H1 (cell line): ENCODE results near the gene IGLL1. TPM values are rescaled to one million over a fixed set of nuclear protein-coding genes. Genes with fewer than 3 reads are reported as not detected.

ENCODE experiments used
- CTCF ChIA-PET: fragments of 300-600 bp; sonication (Branson Sonifier 250); formaldehyde crosslinking; loops from one replicate; lab custom pipeline; 2021; ENCODE audit not compliant: partially characterized antibody; lab: Charles Lee
- POLR2A ChIA-PET: fragments of 300-600 bp; sonication (Branson Sonifier 250); formaldehyde crosslinking; loops from one replicate; lab custom pipeline; 2021; ENCODE audit warnings: inconsistent platforms; ENCODE audit not compliant: partially characterized antibody; lab: Charles Lee
- DNase-seq, 2 experiments: peaks; one replicate each; pipeline versions ENCODE4 v3.0.0 to v3.0.0-alpha.2; 2010 to 2022; ENCODE audit warnings: low spot score in 2 of 2, low read depth in 1 of 2, mixed read lengths in 1 of 2
- FAIRE-seq: peaks from 2 replicates; lab custom pipeline; 2011; peaks lifted over from hg19 to GRCh38; lab: Jason Lieb, UNC
- H2AFZ ChIP-seq: 2 replicates; pipeline ENCODE4 v1.8.1; 2012; ENCODE audit warnings: low read length, inconsistent platforms
- H2AK5ac ChIP-seq: 2 replicates; pipeline ENCODE4 v1.6.1; 2013; ENCODE audit warnings: low read depth, low read length
- H2BK120ac ChIP-seq: replicated peaks from 2 replicates; pipeline ENCODE3; 2013; ENCODE audit warnings: low read depth, low read length, inconsistent platforms
- H2BK12ac ChIP-seq: 2 replicates; pipeline ENCODE4 v1.6.1; 2013; ENCODE audit warnings: low read depth, low read length
- H2BK15ac ChIP-seq: 2 replicates; pipeline ENCODE4 v1.6.1; 2013; ENCODE audit warnings: low read length
- H2BK20ac ChIP-seq: 2 replicates; pipeline ENCODE4 v1.6.1; 2013; ENCODE audit warnings: low read length
- H2BK5ac ChIP-seq: 2 replicates; pipeline ENCODE4 v1.6.1; 2013; ENCODE audit warnings: low read depth, low read length
- H3K14ac ChIP-seq: 2 replicates; pipeline ENCODE4 v1.6.1; 2013; ENCODE audit warnings: inconsistent platforms; ENCODE audit not compliant: insufficient read length
- H3K18ac ChIP-seq: 2 replicates; pipeline ENCODE4 v1.6.1; 2013; ENCODE audit warnings: low read length; ENCODE audit errors: extremely low read depth
- H3K23ac ChIP-seq: 2 replicates; pipeline ENCODE4 v1.6.1; 2013; ENCODE audit warnings: inconsistent platforms; ENCODE audit not compliant: insufficient read length
- H3K23me2 ChIP-seq: 2 replicates; pipeline ENCODE4 v1.6.1; 2013; ENCODE audit warnings: low read depth, low read length
- H3K27ac ChIP-seq: 2 replicates; pipeline ENCODE4 v1.6.1; 2011; ENCODE audit warnings: low read depth, low read length, inconsistent platforms
- H3K27me3 ChIP-seq, 4 experiments: replicated peaks in 1 of 4; 1 replicate in 1 of 4; 2 replicates in 3 of 4; pipeline versions ENCODE4 v1.6.1 to v1.8.1; 2011 to 2013; ENCODE audit warnings: low read length in 3 of 4, mild to moderate bottlenecking in 3 of 4, inconsistent platforms in 2 of 4, mixed read lengths in 2 of 4, moderate library complexity in 1 of 4; ENCODE audit not compliant: control insufficient read depth in 3 of 4, insufficient read depth in 3 of 4; ENCODE audit errors: extremely low read depth in 1 of 4
- H3K36me3 ChIP-seq, 4 experiments: 2 replicates each; pipeline versions ENCODE4 v1.6.1 to v1.8.1; 2011 to 2013; ENCODE audit warnings: mild to moderate bottlenecking in 4 of 4, low read length in 3 of 4, moderate library complexity in 2 of 4, control low read depth in 1 of 4, inconsistent platforms in 1 of 4; ENCODE audit not compliant: insufficient read depth in 4 of 4, control insufficient read depth in 2 of 4
- H3K4ac ChIP-seq: replicated peaks from 2 replicates; pipeline ENCODE3; 2013; ENCODE audit warnings: low read length, low read depth, mixed read lengths, inconsistent platforms; ENCODE audit not compliant: insufficient read length
- H3K4me1 ChIP-seq, 4 experiments: replicated peaks in 1 of 4; 1 replicate in 1 of 4; 2 replicates in 3 of 4; pipeline versions ENCODE4 v1.6.1 to v1.8.1; 2011 to 2013; ENCODE audit warnings: low read length in 3 of 4, inconsistent platforms in 2 of 4, mixed read lengths in 1 of 4; ENCODE audit not compliant: insufficient read depth in 4 of 4, control insufficient read depth in 3 of 4
- H3K4me2 ChIP-seq, 2 experiments: 2 replicates each; pipeline versions ENCODE4 v1.6.1 to v1.8.1; 2011 to 2013; ENCODE audit warnings: low read depth in 2 of 2, low read length in 2 of 2, control low read depth in 1 of 2, inconsistent platforms in 1 of 2, mild to moderate bottlenecking in 1 of 2; ENCODE audit not compliant: insufficient read depth in 1 of 2
- H3K4me3 ChIP-seq, 4 experiments: fragments of 200-600, 300-600 bp in 1 of 4; sonication (generic), shearing (Covaris generic), sonication (Bioruptor Twin) in 1 of 4; 2 replicates each; pipeline versions ENCODE4 v1.5.1 to v1.8.1; 2011 to 2016; ENCODE audit warnings: low read length in 4 of 4, low read depth in 3 of 4, control low read depth in 2 of 4, inconsistent platforms in 2 of 4, mild to moderate bottlenecking in 2 of 4, mixed read lengths in 1 of 4, moderate library complexity in 1 of 4; ENCODE audit not compliant: insufficient read depth in 2 of 4; ENCODE audit errors: extremely low read depth in 1 of 4
- H3K56ac ChIP-seq: replicated peaks from 2 replicates; pipeline ENCODE3; 2013; ENCODE audit warnings: low read depth, mild to moderate bottlenecking, mixed read lengths, low read length, inconsistent platforms; ENCODE audit not compliant: insufficient read length
- H3K79me1 ChIP-seq: 2 replicates; pipeline ENCODE4 v1.6.1; 2013; ENCODE audit warnings: low read depth, low read length, control low read depth
- H3K79me2 ChIP-seq, 2 experiments: 2 replicates each; pipeline versions ENCODE4 v1.6.1 to v1.8.1; 2012 to 2013; ENCODE audit warnings: low read length in 2 of 2, mild to moderate bottlenecking in 2 of 2, inconsistent platforms in 1 of 2; ENCODE audit not compliant: insufficient read depth in 2 of 2, control insufficient read depth in 1 of 2
- H3K9ac ChIP-seq, 4 experiments: replicated peaks in 1 of 4; 1 replicate in 1 of 4; 2 replicates in 3 of 4; pipeline versions ENCODE4 v1.6.1 to v1.8.1; 2011 to 2013; ENCODE audit warnings: low read depth in 3 of 4, low read length in 3 of 4, control low read depth in 2 of 4, mild to moderate bottlenecking in 2 of 4, moderate library complexity in 2 of 4, inconsistent platforms in 1 of 4; ENCODE audit errors: extremely low read depth in 1 of 4
- H3K9me3 ChIP-seq, 2 experiments: 2 replicates each; pipeline versions ENCODE4 v1.6.1 to v1.8.1; 2012 to 2013; ENCODE audit warnings: mild to moderate bottlenecking in 2 of 2, moderate library complexity in 2 of 2, control low read depth in 1 of 2, inconsistent platforms in 1 of 2, low read depth in 1 of 2, low read length in 1 of 2, mixed read lengths in 1 of 2; ENCODE audit not compliant: insufficient read depth in 2 of 2
- H4K20me1 ChIP-seq, 2 experiments: replicated peaks in 1 of 2; 2 replicates each; pipeline versions ENCODE3 to v1.8.1; 2011 to 2013; ENCODE audit warnings: inconsistent platforms in 2 of 2, low read length in 2 of 2, mild to moderate bottlenecking in 1 of 2; ENCODE audit not compliant: insufficient read depth in 2 of 2, control insufficient read depth in 1 of 2
- H4K5ac ChIP-seq: 2 replicates; pipeline ENCODE4 v1.6.1; 2013; ENCODE audit warnings: low read length, low read depth, mixed read lengths, inconsistent platforms; ENCODE audit not compliant: insufficient read length
- H4K8ac ChIP-seq: 2 replicates; pipeline ENCODE4 v1.8.0; 2013; ENCODE audit warnings: mild to moderate bottlenecking, moderate library complexity, low read length, inconsistent platforms; ENCODE audit not compliant: insufficient read depth; ENCODE audit errors: extremely low read depth
- H4K91ac ChIP-seq: replicated peaks from 2 replicates; pipeline ENCODE3; 2013; ENCODE audit warnings: low read length, mixed read lengths, inconsistent platforms; ENCODE audit not compliant: insufficient read length
- ASH2L ChIP-seq: fragments of 200-600, 300-600 bp; sonication (generic); IDR thresholded peaks from one replicate; pipeline ENCODE4 v1.7.1; 2017; ENCODE audit warnings: low read length
- BRCA1 ChIP-seq: IDR thresholded peaks from 2 replicates; pipeline ENCODE4 v1.6.1; 2012; ENCODE audit warnings: low read depth, low read length, improper control_type of control experiment
- CHD1 ChIP-seq: IDR thresholded peaks from 2 replicates; pipeline ENCODE4 v1.6.1; 2012; ENCODE audit warnings: low read depth, low read length, improper control_type of control experiment
- EGR1 ChIP-seq: IDR thresholded peaks from 2 replicates; pipeline ENCODE4 v1.6.1; 2011; ENCODE audit warnings: low read depth, low read length, borderline replicate concordance
- KDM4A ChIP-seq: IDR thresholded peaks from one replicate; pipeline ENCODE4 v1.7.1; 2012; ENCODE audit warnings: low read depth, mild to moderate bottlenecking, moderate library complexity, low read length, inconsistent platforms; ENCODE audit not compliant: severe bottlenecking
- POU5F1 ChIP-seq: IDR thresholded peaks from 2 replicates; pipeline ENCODE4 v1.6.1; 2011; ENCODE audit warnings: low read depth, mild to moderate bottlenecking, low read length, moderate library complexity
- YY1 ChIP-seq: IDR thresholded peaks from 2 replicates; pipeline ENCODE4 v1.6.1; 2011; ENCODE audit warnings: low read depth, mild to moderate bottlenecking, low read length
- WGBS, 2 experiments: shearing (Covaris generic) in 1 of 2; methylation state at CpG; one replicate each; pipeline versions ENCODE4 v1.1.6 to v1.1.7; 2013 to 2015; ENCODE audit warnings: low lambda C conversion rate in 2 of 2, mixed read lengths in 2 of 2, inconsistent platforms in 1 of 2, low coverage in 1 of 2, missing lambda C conversion rate in 1 of 2; ENCODE audit not compliant: insufficient replicate concordance in 2 of 2, insufficient coverage in 1 of 2, insufficient read length in 1 of 2; ENCODE audit errors: extremely low coverage in 1 of 2, missing lambda C conversion rate in 1 of 2; 5-methylcytosine and 5-hydroxymethylcytosine counted together
- polyA plus RNA-seq, 7 experiments: library from polyadenylated mRNA; depleted of rRNA in 3 of 7; stranded (reverse) in 5 of 7; unstranded in 2 of 7; fragments of >200 nt in 5 of 7; fragments of 200-250 nt in 2 of 7; gene quantifications; 1 replicate in 5 of 7; 2 replicates in 1 of 7; 4 replicates in 1 of 7; pipeline versions ENCODE4 v1.2.1 to v1.2.3, GENCODE V29; 2011 to 2013; ENCODE audit warnings: missing spikeins in 2 of 7, mixed read lengths in 2 of 7
- total RNA-seq: library from RNA; stranded (reverse); fragmentation: NEBNext Ultra II Directional; extraction: Animal tissue kit (Norgen Biotek cat#: 25700); gene quantifications from 2 replicates; pipeline ENCODE4 v1.2.1, GENCODE V29; 2021
- TF ChIP-seq, protein P1 (sequence below), 3 experiments: IDR thresholded peaks; 1 replicate in 2 of 3; 2 replicates in 1 of 3; pipeline versions ENCODE4 v1.5.1 to v1.6.1; 2011; ENCODE audit warnings: low read length in 3 of 3, mild to moderate bottlenecking in 3 of 3, inconsistent platforms in 2 of 3, low read depth in 1 of 3, moderate library complexity in 1 of 3; ENCODE audit not compliant: insufficient read depth in 1 of 3; ENCODE audit errors: control extremely low read depth in 1 of 3
- TF ChIP-seq, protein P2 (sequence below): IDR thresholded peaks from 2 replicates; pipeline ENCODE4 v1.6.1; 2011; ENCODE audit warnings: low read length, improper control_type of control experiment

IGLL1 gene
- total and polyA plus RNA-seq, 2 of the 8 experiments (the other 6 are each of a cell fraction or from before 2014, with no cell fraction given), result not detected

DNA sequence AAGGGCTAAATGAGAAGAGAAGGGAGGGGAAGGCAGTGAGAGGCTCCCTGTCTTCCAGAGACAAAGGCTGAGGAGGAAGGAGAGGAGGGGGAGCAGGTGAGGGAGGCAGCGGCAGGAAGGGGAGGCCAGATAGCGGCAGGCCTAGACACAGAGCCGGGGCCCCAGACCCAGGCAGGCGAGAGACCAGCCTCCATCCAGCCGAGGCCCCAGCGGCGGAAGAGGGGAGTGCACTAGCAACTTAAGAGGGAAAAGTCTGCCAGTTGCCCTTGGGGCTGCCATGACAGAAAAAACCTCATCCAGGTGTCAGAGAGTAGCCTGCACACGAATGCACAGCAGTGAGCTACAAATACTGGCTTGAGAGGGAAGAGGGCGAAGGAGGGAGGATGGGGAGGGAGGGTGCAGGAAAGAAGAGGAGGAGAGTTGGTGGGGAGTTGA, 46.7 kb downstream of the IGLL1 start:
- no peak overlapping the region for H3K27ac ChIP-seq
- TF ChIP-seq POU5F1 (no peak), YY1 (peak; percentile 86), KDM4A (peak; percentile 14), ASH2L (no peak), CHD1 (no peak), EGR1 (no peak), BRCA1 (no peak)
- TF ChIP-seq, protein P1, sequence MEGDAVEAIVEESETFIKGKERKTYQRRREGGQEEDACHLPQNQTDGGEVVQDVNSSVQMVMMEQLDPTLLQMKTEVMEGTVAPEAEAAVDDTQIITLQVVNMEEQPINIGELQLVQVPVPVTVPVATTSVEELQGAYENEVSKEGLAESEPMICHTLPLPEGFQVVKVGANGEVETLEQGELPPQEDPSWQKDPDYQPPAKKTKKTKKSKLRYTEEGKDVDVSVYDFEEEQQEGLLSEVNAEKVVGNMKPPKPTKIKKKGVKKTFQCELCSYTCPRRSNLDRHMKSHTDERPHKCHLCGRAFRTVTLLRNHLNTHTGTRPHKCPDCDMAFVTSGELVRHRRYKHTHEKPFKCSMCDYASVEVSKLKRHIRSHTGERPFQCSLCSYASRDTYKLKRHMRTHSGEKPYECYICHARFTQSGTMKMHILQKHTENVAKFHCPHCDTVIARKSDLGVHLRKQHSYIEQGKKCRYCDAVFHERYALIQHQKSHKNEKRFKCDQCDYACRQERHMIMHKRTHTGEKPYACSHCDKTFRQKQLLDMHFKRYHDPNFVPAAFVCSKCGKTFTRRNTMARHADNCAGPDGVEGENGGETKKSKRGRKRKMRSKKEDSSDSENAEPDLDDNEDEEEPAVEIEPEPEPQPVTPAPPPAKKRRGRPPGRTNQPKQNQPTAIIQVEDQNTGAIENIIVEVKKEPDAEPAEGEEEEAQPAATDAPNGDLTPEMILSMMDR (IDR thresholded peaks at IDR 0.05; ENCODE audit: control extremely low read depth in 1 of 3, insufficient read depth in 1 of 3, low read depth in 1 of 3, low read length in 3 of 3), result peak; percentile 56 to 70 (median 63)
- TF ChIP-seq, protein P2, sequence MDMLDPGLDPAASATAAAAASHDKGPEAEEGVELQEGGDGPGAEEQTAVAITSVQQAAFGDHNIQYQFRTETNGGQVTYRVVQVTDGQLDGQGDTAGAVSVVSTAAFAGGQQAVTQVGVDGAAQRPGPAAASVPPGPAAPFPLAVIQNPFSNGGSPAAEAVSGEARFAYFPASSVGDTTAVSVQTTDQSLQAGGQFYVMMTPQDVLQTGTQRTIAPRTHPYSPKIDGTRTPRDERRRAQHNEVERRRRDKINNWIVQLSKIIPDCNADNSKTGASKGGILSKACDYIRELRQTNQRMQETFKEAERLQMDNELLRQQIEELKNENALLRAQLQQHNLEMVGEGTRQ, result no peak

More for the DNA sequence above, 46.7 kb downstream of the IGLL1 start:
- Histone ChIP-seq H3K18ac (peak overlapping the region; percentile 93), H4K20me1 (no peaks in the 10 kb centered on the region), H4K5ac (no peak overlapping the region), H3K4ac (no peak overlapping the region), H2BK120ac (no peak overlapping the region), H4K91ac (peak overlapping the region; percentile 95), H3K79me2 (no peaks in the 10 kb centered on the region), H3K79me1 (no peaks in the 10 kb centered on the region), H3K23ac (no peak overlapping the region), H3K23me2 (peaks cover 5% of the 10 kb centered on the region), H3K4me1 (peaks cover 14 to 54% (median 41%) of the 10 kb centered on the region in 4 experiments), H3K36me3 (no peaks in the 10 kb centered on the region), H3K56ac (peak overlapping the region; percentile 49), H2BK12ac (peak overlapping the region; percentile 96; the same call in 1 of the 2 replicates), H3K4me2 (peak overlapping the region; percentile 52 to 61), H2BK15ac (peak overlapping the region; percentile 29; the same call in 1 of the 2 replicates), H3K14ac (no peak overlapping the region), H3K27me3 (peaks cover 0 to 6% (median 5%) of the 10 kb centered on the region in 4 experiments; a peak in 3 of 7 replicates), H3K9ac (no peak overlapping the region), H3K4me3 (peak overlapping the region in 1 of 4 experiments; percentile 50; a peak in 2 of 8 replicates), H2AFZ (0 out of 2 replicates have a peak overlapping the region, but pooled peaks have one; percentile 36), H2BK5ac (peak overlapping the region; percentile 92; the same call in 1 of the 2 replicates), H4K8ac (no peak overlapping the region), H2BK20ac (peak overlapping the region; percentile 100), H2AK5ac (peak overlapping the region; percentile 39; the same call in 1 of the 2 replicates), H3K9me3 (no peaks in the 10 kb centered on the region)
- 1% methylated on average over 8 of the region's 9 CpGs; no CpG with 5 or more reads in 1 of the 2 experiments for WGBS, 2 experiments
- CTCF ChIA-PET, result interaction anchor here (0.6 to 1.6 kb wide), 14 partner anchors 10 to 1069 kb away, joined by 3 to 4 read pairs (median 3); no protein-coding TSS in a partner anchor
- POLR2A ChIA-PET, result no interaction called here
- FAIRE-seq (peak; percentile 55), DNase-seq (peak; percentile 53 to 87)
